ENCODE results near the gene IST1. TPM values are rescaled to one million over a fixed set of nuclear protein-coding genes. Genes with fewer than 3 reads are reported as not detected.

Gene IST1
- total RNA-seq, 1 donor from 2014 or later: 224 TPM

GRCh38 chr16:71961066-71962039, 66.0 kb downstream of the IST1 start:
- DNase-seq (ENCODE audit: low read depth): peak; percentile 43
- Histone ChIP-seq H3K27me3 (ENCODE audit: control insufficient read depth, insufficient read depth, low read length) (no peaks in the 10 kb centered on the region), H3K36me3 (ENCODE audit: control insufficient read depth, insufficient read depth, low read length) (no peaks in the 10 kb centered on the region), H3K4me3 (ENCODE audit: low read depth, low read length) (no peak overlapping the region)
- TF ChIP-seq CTCF (IDR thresholded peaks at IDR 0.05; ENCODE audit: insufficient read depth, low read length, poor library complexity, severe bottlenecking): peak; percentile 89

GRCh38 chr16:71963125-71963875, 68.0 kb downstream of the IST1 start:
- H3K4me3 ChIP-seq (ENCODE audit: low read depth, low read length): no peak overlapping the region
- no peak for TF ChIP-seq CTCF (IDR thresholded peaks at IDR 0.05; ENCODE audit: insufficient read depth, low read length, poor library complexity, severe bottlenecking)
- no peak for DNase-seq (ENCODE audit: low read depth)
- H3K36me3 ChIP-seq (ENCODE audit: control insufficient read depth, insufficient read depth, low read length): no peaks in the 10 kb centered on the region
- no peaks in the 10 kb centered on the region for H3K27me3 ChIP-seq (ENCODE audit: control insufficient read depth, insufficient read depth, low read length)

GRCh38 chr16:71965223-71965622, 69.9 kb downstream of the IST1 start:
- Histone ChIP-seq H3K36me3 (ENCODE audit: control insufficient read depth, insufficient read depth, low read length) (no peaks in the 10 kb centered on the region), H3K4me3 (ENCODE audit: low read depth, low read length) (no peak overlapping the region), H3K27me3 (ENCODE audit: control insufficient read depth, insufficient read depth, low read length) (no peaks in the 10 kb centered on the region)
- no peak for TF ChIP-seq CTCF (IDR thresholded peaks at IDR 0.05; ENCODE audit: insufficient read depth, low read length, poor library complexity, severe bottlenecking)
- DNase-seq (ENCODE audit: low read depth): no peak

GRCh38 chr16:71966932-71967331, 71.6 kb downstream of the IST1 start:
- Histone ChIP-seq H3K27me3 (ENCODE audit: control insufficient read depth, insufficient read depth, low read length) (no peaks in the 10 kb centered on the region), H3K4me3 (ENCODE audit: low read depth, low read length) (no peak overlapping the region), H3K36me3 (ENCODE audit: control insufficient read depth, insufficient read depth, low read length) (no peaks in the 10 kb centered on the region)
- DNase-seq (ENCODE audit: low read depth): no peak
- TF ChIP-seq CTCF (IDR thresholded peaks at IDR 0.05; ENCODE audit: insufficient read depth, low read length, poor library complexity, severe bottlenecking): no peak

GRCh38 chr16:71969353-71969752, 74.0 kb downstream of the IST1 start:
- Histone ChIP-seq H3K27me3 (ENCODE audit: control insufficient read depth, insufficient read depth, low read length) (no peaks in the 10 kb centered on the region), H3K36me3 (ENCODE audit: control insufficient read depth, insufficient read depth, low read length) (no peaks in the 10 kb centered on the region), H3K4me3 (ENCODE audit: low read depth, low read length) (no peak overlapping the region)
- TF ChIP-seq CTCF (IDR thresholded peaks at IDR 0.05; ENCODE audit: insufficient read depth, low read length, poor library complexity, severe bottlenecking): no peak
- no peak for DNase-seq (ENCODE audit: low read depth)

All from kidney epithelial cell (primary cell).